Transverse colon (tissue), 4 donors: Measurements from ENCODE around the gene DOCK2. TPM values are rescaled to one million over a fixed set of nuclear protein-coding genes. Genes with fewer than 3 reads are reported as not detected.

Experiments
- DNase-seq: peaks from one replicate; pipeline ENCODE4 v3.0.0-alpha.2; 2019
- H3K27ac ChIP-seq, 4 donors: fragments of 200-600 bp; sonication (generic); 2 replicates each; pipeline ENCODE4 v1.5.1; 2016 to 2018; ENCODE audit warnings: inconsistent platforms in 4 of 4
- H3K27me3 ChIP-seq: fragments of 200-600 bp; sonication (generic); 2 replicates; pipeline ENCODE4 v1.5.1; 2017; ENCODE audit warnings: inconsistent platforms
- H3K36me3 ChIP-seq, 4 donors: fragments of 200-600 bp; sonication (generic); 2 replicates each; pipeline ENCODE4 v1.5.1; 2017 to 2019; ENCODE audit warnings: inconsistent platforms in 4 of 4
- H3K4me1 ChIP-seq, 4 donors: fragments of 200-600 bp; sonication (generic); 2 replicates each; pipeline ENCODE4 v1.5.1; 2017 to 2020; ENCODE audit warnings: inconsistent platforms in 4 of 4
- H3K4me3 ChIP-seq, 4 donors: fragments of 200-600 bp; sonication (generic); 1 replicate in 1 of 4; 2 replicates in 3 of 4; pipeline versions ENCODE4 v1.5.1 to v1.6.1; 2017 to 2019; ENCODE audit warnings: inconsistent platforms in 4 of 4
- H3K9me3 ChIP-seq, 2 donors: fragments of 200-600 bp; sonication (generic); 2 replicates each; pipeline ENCODE4 v1.5.1; 2017 to 2019; ENCODE audit warnings: inconsistent platforms in 2 of 2
- EP300 ChIP-seq: sonication (generic); formaldehyde crosslinking; IDR thresholded peaks from one replicate; pipeline ENCODE4 v1.6.1; 2017; ENCODE audit warnings: antibody characterized with exemption, low read depth
- POLR2A ChIP-seq: fragments of 450-650 bp; IDR thresholded peaks from one replicate; pipeline ENCODE4 v1.6.1; 2016; ENCODE audit warnings: antibody characterized with exemption, mild to moderate bottlenecking, moderate library complexity
- POLR2AphosphoS5 ChIP-seq, 3 donors: sonication (generic); formaldehyde crosslinking; IDR thresholded peaks; one replicate each; pipeline ENCODE4 v1.6.1; 2016; ENCODE audit warnings: antibody characterized with exemption in 3 of 3
- WGBS, 2 donors: methylation state at CpG; one replicate each; pipeline ENCODE4 v1.1.5; 2018; ENCODE audit warnings: low coverage in 1 of 2; 5-methylcytosine and 5-hydroxymethylcytosine counted together
- in situ Hi-C, 4 donors: fragments of 200-750 bp; cut with MboI; loops; one replicate each; pipeline versions ENCODE4 v1.15.0 to v1.15.1; 2017; ENCODE audit warnings: low sequenced_read_pairs in 3 of 4, low pct_ligation_motif_present in 1 of 4, low pct_unique_long_range_greater_than_20kb in 1 of 4
- intact Hi-C: fragments of 100-400 bp; cut with DNase I; formaldehyde crosslinking; loops from one replicate; pipeline ENCODE4 v1.15.1; 2023; ENCODE audit warnings: low total_unique reads
- total RNA-seq, 4 donors: library from RNA; depleted of rRNA; stranded (reverse); fragments of >200 nt; gene quantifications; one replicate each; pipeline ENCODE4 v1.1.0, GENCODE V29; 2016
- TF ChIP-seq, protein P1 (sequence below), 5 experiments: fragments of 200-600 bp in 3 of 5; fragments of 450-650 bp in 2 of 5; sonication (generic) in 3 of 5; IDR thresholded peaks; 1 replicate in 2 of 5; 2 replicates in 3 of 5; pipeline ENCODE4 v1.5.1; 2016 to 2017; ENCODE audit warnings: antibody characterized with exemption in 5 of 5, inconsistent platforms in 3 of 5, mild to moderate bottlenecking in 2 of 5, moderate library complexity in 1 of 5

The DOCK2 gene
- total RNA-seq, 4 donors from 2014 or later, result 8.3 to 24.0 (median 14.3) TPM

DNA sequence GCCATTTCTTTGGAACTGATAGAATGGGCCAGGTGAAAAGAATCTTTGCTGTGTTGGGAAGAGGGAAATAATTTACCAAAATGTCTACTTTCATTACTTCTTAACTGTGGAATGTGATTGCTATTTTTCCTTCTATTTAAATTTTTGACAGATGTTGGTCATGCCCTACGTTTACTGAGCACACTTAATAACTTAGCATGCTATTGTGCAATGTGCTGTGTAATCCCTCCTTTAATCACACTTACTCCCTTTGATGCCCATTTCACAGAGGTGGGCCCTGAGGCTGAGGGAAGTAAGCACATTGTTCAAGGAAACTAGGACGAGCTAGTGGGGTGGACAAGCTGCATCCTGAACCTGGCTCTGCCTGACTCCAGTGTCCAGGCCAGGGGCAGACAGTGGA is 391.0 kb downstream of the DOCK2 start:
- H3K4me3 ChIP-seq, result no peak overlapping the region
- intact Hi-C loops, result no loop called here

DNA sequence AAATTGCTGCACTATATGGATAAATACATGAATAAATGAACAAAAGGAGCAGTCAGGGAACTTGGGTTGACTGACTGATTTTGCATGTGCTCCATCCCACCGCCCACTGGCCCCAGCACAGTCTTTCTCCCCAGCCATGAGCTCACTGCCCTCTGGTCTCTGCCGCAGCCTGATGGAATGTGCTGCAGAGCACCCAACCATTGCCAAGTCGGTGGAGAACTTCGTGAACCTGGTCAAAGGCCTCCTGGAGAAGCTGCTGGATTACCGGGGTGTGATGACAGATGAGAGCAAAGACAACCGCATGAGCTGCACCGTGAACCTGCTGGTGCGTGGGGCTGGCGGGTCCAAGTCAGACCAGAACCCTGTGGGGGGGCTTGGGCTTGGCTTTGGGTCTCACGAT is 397.2 kb downstream of the DOCK2 start:
- TF ChIP-seq, protein P1, sequence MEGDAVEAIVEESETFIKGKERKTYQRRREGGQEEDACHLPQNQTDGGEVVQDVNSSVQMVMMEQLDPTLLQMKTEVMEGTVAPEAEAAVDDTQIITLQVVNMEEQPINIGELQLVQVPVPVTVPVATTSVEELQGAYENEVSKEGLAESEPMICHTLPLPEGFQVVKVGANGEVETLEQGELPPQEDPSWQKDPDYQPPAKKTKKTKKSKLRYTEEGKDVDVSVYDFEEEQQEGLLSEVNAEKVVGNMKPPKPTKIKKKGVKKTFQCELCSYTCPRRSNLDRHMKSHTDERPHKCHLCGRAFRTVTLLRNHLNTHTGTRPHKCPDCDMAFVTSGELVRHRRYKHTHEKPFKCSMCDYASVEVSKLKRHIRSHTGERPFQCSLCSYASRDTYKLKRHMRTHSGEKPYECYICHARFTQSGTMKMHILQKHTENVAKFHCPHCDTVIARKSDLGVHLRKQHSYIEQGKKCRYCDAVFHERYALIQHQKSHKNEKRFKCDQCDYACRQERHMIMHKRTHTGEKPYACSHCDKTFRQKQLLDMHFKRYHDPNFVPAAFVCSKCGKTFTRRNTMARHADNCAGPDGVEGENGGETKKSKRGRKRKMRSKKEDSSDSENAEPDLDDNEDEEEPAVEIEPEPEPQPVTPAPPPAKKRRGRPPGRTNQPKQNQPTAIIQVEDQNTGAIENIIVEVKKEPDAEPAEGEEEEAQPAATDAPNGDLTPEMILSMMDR (IDR thresholded peaks at IDR 0.05), result no peak
- TF ChIP-seq EP300 (no peak), POLR2A (no peak), POLR2AphosphoS5 (IDR thresholded peaks at IDR 0.05) (no peak)
- H3K4me3 ChIP-seq, result no peak overlapping the region

More for the DNA sequence above, 391.0 kb downstream of the DOCK2 start:
- 43 to 53% methylated on average over 2 of the region's 2 CpGs for WGBS, 2 donors
- TF ChIP-seq, protein P1 (IDR thresholded peaks at IDR 0.05), result no peak
- no peak for TF ChIP-seq EP300
- no peak for TF ChIP-seq POLR2AphosphoS5 (IDR thresholded peaks at IDR 0.05)
- TF ChIP-seq POLR2A, result no peak
- in situ Hi-C loops, result no loop called here
- H3K4me1 ChIP-seq, result no peaks in the 10 kb centered on the region
- no peaks in the 10 kb centered on the region for H3K9me3 ChIP-seq
- DNase-seq, result no peak
- no peaks in the 10 kb centered on the region for H3K27me3 ChIP-seq
- H3K36me3 ChIP-seq, result no peaks in the 10 kb centered on the region
- no peak overlapping the region for H3K27ac ChIP-seq

DNA sequence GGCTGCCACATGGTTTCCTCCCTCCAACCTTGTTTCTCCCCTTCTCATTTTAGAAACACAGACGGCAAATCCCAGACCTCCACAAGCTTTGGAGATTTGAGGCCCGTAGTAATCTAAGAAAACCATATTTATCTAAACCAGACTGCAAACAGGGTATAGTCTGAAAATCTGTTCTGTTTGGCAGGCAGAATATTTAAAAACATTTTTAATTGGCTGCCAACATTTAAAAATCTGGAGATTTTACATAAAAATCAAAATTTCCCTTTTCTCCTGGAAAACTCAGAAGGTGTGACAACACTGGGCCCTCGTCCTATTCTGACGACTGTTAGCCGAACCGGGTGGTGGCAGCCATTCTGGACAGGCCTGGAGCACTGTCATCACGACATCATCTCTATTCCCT is 401.2 kb downstream of the DOCK2 start:
- Histone ChIP-seq H3K36me3 (no peaks in the 10 kb centered on the region), H3K4me1 (no peaks in the 10 kb centered on the region), H3K9me3 (no peaks in the 10 kb centered on the region), H3K27ac (no peak overlapping the region), H3K27me3 (no peaks in the 10 kb centered on the region), H3K4me3 (no peak overlapping the region)
- TF ChIP-seq POLR2A (no peak), EP300 (no peak), POLR2AphosphoS5 (IDR thresholded peaks at IDR 0.05) (no peak)
- TF ChIP-seq, protein P1 (IDR thresholded peaks at IDR 0.05), result no peak
- intact Hi-C loops, result loop anchor here (5.0 kb wide), 1 partner anchor 1109 kb away; no protein-coding TSS in a partner anchor
- in situ Hi-C loops, result no loop called here
- DNase-seq, result no peak
- WGBS, 2 donors, result 91 to 94% methylated on average over 2 to 7 of the region's 7 CpGs

More for the DNA sequence above, 397.2 kb downstream of the DOCK2 start:
- Histone ChIP-seq H3K36me3 (no peaks in the 10 kb centered on the region), H3K27ac (no peak overlapping the region), H3K27me3 (no peaks in the 10 kb centered on the region), H3K4me1 (no peaks in the 10 kb centered on the region), H3K9me3 (no peaks in the 10 kb centered on the region)
- DNase-seq, result no peak
- WGBS, 2 donors, result 70 to 81% methylated on average over 2 to 10 of the region's 10 CpGs
- intact Hi-C loops (no loop called here), in situ Hi-C loops (no loop called here)

DNA sequence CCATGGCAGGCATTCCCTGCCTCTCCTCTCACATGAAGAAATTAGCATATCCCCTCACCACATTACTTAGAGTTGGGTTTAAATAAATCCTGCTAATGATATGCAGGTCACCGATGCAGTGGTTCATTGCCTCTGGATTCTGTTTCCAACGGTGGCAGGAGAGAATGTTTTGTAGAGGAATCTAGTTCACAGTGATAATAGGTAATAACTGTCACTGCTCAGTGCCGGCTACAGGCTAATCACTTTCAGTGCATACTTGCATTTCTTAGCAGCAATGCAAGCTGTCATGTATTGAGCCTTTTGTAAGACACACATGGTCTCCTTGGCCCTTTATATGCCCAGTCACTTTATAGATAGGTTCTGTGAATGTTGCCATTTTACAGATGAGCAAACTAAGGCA is 402.8 kb downstream of the DOCK2 start:
- no peak for TF ChIP-seq POLR2AphosphoS5 (IDR thresholded peaks at IDR 0.05)
- TF ChIP-seq, protein P1 (IDR thresholded peaks at IDR 0.05), result no peak
- TF ChIP-seq POLR2A, result no peak
- no peak for TF ChIP-seq EP300
- intact Hi-C loops, result loop anchor here (5.0 kb wide), 1 partner anchor 1107 kb away; no protein-coding TSS in a partner anchor
- Histone ChIP-seq H3K27ac (no peak overlapping the region), H3K9me3 (no peaks in the 10 kb centered on the region), H3K27me3 (no peaks in the 10 kb centered on the region), H3K4me3 (no peak overlapping the region), H3K36me3 (no peaks in the 10 kb centered on the region), H3K4me1 (no peaks in the 10 kb centered on the region)
- 87 to 88% methylated on average over 3 of the region's 3 CpGs for WGBS, 2 donors
- no peak for DNase-seq
- in situ Hi-C loops, result no loop called here
